ENCODE data around the gene ATP8B4. TPM values are rescaled to one million over a fixed set of nuclear protein-coding genes. Genes with fewer than 3 reads are reported as not detected.
A peak's percentile ranks its signal among the peaks of the same experiment; 100 is the strongest.

ATP8B4 gene
- total RNA-seq, 4 donors from 2014 or later = 2.0 to 9.8 (median 9.2) TPM

- no peaks in the 10 kb centered on the region for H3K36me3 ChIP-seq
- H3K9me3 ChIP-seq = no peaks in the 10 kb centered on the region
- no peaks in the 10 kb centered on the region for H3K27me3 ChIP-seq
- H3K4me1 ChIP-seq = peaks cover 3 to 37% (median 6%) of the 10 kb centered on the region in 3 donors
- H3K4me3 ChIP-seq = no peak overlapping the region
- no peak overlapping the region for H3K27ac ChIP-seq
- no peak for TF ChIP-seq POLR2AphosphoS5 (IDR thresholded peaks at IDR 0.05)
- TF ChIP-seq, protein P1, sequence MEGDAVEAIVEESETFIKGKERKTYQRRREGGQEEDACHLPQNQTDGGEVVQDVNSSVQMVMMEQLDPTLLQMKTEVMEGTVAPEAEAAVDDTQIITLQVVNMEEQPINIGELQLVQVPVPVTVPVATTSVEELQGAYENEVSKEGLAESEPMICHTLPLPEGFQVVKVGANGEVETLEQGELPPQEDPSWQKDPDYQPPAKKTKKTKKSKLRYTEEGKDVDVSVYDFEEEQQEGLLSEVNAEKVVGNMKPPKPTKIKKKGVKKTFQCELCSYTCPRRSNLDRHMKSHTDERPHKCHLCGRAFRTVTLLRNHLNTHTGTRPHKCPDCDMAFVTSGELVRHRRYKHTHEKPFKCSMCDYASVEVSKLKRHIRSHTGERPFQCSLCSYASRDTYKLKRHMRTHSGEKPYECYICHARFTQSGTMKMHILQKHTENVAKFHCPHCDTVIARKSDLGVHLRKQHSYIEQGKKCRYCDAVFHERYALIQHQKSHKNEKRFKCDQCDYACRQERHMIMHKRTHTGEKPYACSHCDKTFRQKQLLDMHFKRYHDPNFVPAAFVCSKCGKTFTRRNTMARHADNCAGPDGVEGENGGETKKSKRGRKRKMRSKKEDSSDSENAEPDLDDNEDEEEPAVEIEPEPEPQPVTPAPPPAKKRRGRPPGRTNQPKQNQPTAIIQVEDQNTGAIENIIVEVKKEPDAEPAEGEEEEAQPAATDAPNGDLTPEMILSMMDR (IDR thresholded peaks at IDR 0.05) = no peak
- no peak for TF ChIP-seq EP300 (IDR thresholded peaks at IDR 0.05)
- no peak for TF ChIP-seq POLR2A (IDR thresholded peaks at IDR 0.05)
- no peak for ATAC-seq
- WGBS, 2 donors (ENCODE audit: low coverage in 1 of 2) = 55 to 78% methylated on average over 3 to 5 of the region's 5 CpGs
These were observed 237.2 kb downstream of the ATP8B4 start for GRCh38 chr15:49881866-49882265.

- Histone ChIP-seq H3K36me3 (no peaks in the 10 kb centered on the region), H3K9me3 (no peaks in the 10 kb centered on the region), H3K4me3 (no peak overlapping the region), H3K27me3 (no peaks in the 10 kb centered on the region), H3K27ac (no peak overlapping the region), H3K4me1 (peaks cover 3 to 40% (median 7%) of the 10 kb centered on the region in 3 donors)
- ATAC-seq = no peak
- WGBS, 2 donors (ENCODE audit: low coverage in 1 of 2) = 74 to 75% methylated on average over 3 of the region's 3 CpGs
- no peak for TF ChIP-seq POLR2A (IDR thresholded peaks at IDR 0.05)
- no peak for TF ChIP-seq POLR2AphosphoS5 (IDR thresholded peaks at IDR 0.05)
- TF ChIP-seq, protein P1 (IDR thresholded peaks at IDR 0.05) = no peak
- no peak for TF ChIP-seq EP300 (IDR thresholded peaks at IDR 0.05)
These were observed 237.6 kb downstream of the ATP8B4 start for GRCh38 chr15:49881433-49881832.

- WGBS, 2 donors (ENCODE audit: low coverage in 1 of 2) = 26 to 47% methylated on average over 5 of the region's 5 CpGs
- TF ChIP-seq EP300 (IDR thresholded peaks at IDR 0.05) = no peak
- peak; percentile 55 for TF ChIP-seq POLR2AphosphoS5 (IDR thresholded peaks at IDR 0.05)
- Histone ChIP-seq H3K4me3 (no peak overlapping the region), H3K36me3 (no peaks in the 10 kb centered on the region), H3K4me1 (peaks cover 6 to 57% (median 11%) of the 10 kb centered on the region in 3 donors), H3K9me3 (no peaks in the 10 kb centered on the region), H3K27ac (peak overlapping the region; percentile 60 to 81 (median 77)), H3K27me3 (no peaks in the 10 kb centered on the region)
- peak; percentile 91 for ATAC-seq
These were observed 241.0 kb downstream of the ATP8B4 start for GRCh38 chr15:49877873-49878521.

- 54 to 88% methylated on average over 6 to 7 of the region's 7 CpGs for WGBS, 2 donors (ENCODE audit: low coverage in 1 of 2)
These were observed 241.7 kb downstream of the ATP8B4 start for GRCh38 chr15:49877117-49877872.

More at GRCh38 chr15:49877117-49877872, 241.7 kb downstream of the ATP8B4 start:
- Histone ChIP-seq H3K36me3 (no peaks in the 10 kb centered on the region), H3K27ac (peak overlapping the region; percentile 60 to 81 (median 77)), H3K27me3 (no peaks in the 10 kb centered on the region), H3K4me1 (peaks cover 6 to 57% (median 11%) of the 10 kb centered on the region in 3 donors), H3K9me3 (no peaks in the 10 kb centered on the region), H3K4me3 (no peak overlapping the region)
- TF ChIP-seq POLR2A (IDR thresholded peaks at IDR 0.05) (no peak), POLR2AphosphoS5 (IDR thresholded peaks at IDR 0.05) (no peak), EP300 (IDR thresholded peaks at IDR 0.05) (no peak)
- TF ChIP-seq, protein P1 (IDR thresholded peaks at IDR 0.05) = no peak
- ATAC-seq = peak; percentile 37
